Stimulated activated CD4-positive, alpha-beta T cell treated with anti-CD3 and anti-CD28 coated beads, Interleukin-4, amount 100 ng/mL, for 48 hours (primary cell): ENCODE measurements around the gene INSL3.
"Not testable (repeated sequence)": the region's sequence is repeated elsewhere in the genome, so short reads cannot be mapped to it uniquely, and the experiment has no call there.

Experiments
- DNase-seq, 2 donors: peaks; one replicate each; pipeline ENCODE4 v3.0.0-alpha.2; 2020; ENCODE audit warnings: low read depth in 2 of 2

The INSL3 gene

DNA sequence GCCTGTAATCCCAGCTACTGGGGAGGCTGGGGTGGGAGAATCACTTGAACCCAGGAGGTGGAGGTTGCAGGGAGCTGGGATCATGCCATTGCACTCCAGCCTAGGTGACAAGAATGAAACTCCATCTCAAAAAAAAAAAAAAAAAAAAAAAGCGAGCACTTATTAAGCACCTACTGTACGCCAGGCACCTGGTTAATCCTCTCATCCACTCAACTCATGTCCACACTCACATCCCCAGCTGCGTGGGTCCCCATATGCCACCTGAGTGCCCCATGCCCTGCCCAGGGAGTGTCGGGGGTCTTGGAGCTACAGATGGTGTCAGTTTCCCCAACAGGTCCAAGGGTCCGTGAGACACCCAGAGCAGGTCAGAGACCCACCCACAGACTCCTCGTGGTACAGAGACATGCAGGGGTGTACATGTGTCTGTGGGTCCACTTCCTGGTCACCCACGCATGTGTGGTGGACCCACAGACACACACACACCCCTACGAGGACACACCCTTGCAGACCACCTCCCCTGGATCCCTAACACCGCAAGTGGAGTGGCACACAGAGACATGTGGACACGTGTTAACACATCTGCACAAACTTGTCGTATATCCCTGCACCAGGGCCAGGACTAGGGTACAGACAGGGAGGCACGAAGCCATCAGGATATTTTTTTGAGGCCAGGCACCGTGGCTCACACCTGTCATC is 3.5 kb downstream of the INSL3 start:
- no peak for DNase-seq

DNA sequence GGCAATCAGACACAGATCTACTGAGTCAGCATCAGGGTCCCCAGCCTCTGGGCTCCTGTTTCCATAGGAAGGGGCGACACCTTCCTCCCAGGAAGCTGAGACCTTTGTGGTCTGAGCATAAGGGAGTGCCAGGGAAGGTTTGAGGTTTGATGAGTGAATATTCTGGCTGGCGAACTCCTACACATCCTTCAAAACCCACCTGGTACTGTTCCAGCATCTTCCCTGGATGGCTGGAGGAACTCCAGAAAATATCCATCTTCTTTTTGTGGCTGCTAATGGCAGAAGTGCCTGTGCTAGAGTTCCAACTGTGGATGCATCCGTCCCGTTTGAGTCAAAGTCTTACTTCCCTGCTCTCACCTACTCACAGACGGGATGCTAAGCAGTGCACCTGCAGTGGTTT is 9.2 kb downstream of the INSL3 start:
- DNase-seq = no peak

DNA sequence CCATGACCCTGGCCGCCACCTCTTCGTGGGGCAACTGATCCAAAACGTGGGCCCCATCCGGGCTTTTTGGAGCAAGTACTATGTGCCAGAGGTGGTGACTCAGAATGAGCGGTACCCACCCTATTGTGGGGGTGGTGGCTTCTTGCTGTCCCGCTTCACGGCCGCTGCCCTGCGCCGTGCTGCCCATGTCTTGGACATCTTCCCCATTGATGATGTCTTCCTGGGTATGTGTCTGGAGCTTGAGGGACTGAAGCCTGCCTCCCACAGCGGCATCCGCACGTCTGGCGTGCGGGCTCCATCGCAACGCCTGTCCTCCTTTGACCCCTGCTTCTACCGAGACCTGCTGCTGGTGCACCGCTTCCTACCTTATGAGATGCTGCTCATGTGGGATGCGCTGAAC is 9.6 kb downstream of the INSL3 start:
- no peak for DNase-seq

DNA sequence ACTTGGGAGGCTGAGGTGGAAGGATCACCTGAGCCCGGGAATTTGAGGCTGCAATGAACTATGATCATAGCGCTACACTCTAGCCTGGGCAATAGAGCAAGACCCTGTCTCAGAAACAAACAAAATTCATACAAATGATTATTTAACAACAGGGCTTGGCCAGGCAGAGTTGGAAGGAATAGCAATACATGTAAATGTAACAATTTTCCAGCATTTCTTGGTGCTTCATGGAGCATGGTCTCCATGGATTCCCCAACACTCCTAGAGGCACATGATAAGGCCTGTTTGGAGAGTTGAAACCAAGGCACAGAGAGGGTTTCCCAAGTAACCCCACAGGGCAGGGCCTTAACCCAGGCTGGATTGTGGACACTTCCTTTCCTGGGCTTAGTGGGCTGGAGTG is 10.2 kb downstream of the INSL3 start:
- DNase-seq = no peak

DNA sequence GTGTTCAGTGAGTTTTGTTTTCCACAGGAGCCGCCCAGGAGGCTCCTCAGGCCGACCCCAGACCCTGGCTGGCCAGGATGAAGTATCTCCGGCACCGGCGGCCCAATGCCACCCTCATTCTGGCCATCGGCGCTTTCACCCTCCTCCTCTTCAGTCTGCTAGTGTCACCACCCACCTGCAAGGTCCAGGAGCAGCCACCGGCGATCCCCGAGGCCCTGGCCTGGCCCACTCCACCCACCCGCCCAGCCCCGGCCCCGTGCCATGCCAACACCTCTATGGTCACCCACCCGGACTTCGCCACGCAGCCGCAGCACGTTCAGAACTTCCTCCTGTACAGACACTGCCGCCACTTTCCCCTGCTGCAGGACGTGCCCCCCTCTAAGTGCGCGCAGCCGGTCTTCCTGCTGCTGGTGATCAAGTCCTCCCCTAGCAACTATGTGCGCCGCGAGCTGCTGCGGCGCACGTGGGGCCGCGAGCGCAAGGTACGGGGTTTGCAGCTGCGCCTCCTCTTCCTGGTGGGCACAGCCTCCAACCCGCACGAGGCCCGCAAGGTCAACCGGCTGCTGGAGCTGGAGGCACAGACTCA is 13.5 kb downstream of the INSL3 start:
- DNase-seq = no peak

DNA sequence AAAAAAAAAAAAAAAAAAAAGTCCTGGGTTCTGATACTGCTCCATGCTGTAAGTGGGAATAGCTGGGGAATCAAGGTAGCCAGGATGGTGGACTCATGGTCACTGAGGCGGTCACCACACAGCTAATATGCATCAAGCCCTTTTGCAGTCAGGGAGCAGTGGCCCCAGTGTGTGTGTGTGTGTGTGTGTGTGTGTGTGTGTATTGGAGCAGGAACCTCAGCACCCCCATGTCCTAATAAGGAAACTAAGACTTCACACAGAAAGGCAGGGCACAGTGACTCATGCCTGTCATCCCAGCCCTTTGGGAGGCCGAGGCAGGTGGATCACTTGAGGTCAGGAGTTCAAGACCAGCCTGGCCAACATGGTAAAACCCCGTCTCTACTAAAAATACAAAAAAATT is 14.4 kb downstream of the INSL3 start:
- DNase-seq = no peak

DNA sequence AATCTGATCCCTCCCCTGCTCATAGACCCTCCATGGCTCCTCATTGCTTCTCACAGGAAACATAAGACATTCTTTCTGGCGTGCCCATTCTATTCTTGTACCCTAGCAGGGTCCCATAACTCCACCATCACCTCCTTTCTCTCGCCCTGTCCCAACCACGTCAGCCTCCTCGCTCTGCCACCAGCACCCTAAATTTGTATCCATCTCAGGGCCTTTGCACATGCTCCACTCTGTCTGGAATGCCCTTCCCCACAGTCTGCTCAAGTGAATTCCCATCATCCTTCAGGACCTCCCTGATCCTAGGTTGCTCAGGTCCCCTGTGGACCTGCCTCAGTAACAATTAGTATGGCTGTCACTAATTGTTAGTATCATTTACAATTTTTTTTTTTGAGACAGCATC is 15.9 kb downstream of the INSL3 start:
- no peak for DNase-seq

DNA sequence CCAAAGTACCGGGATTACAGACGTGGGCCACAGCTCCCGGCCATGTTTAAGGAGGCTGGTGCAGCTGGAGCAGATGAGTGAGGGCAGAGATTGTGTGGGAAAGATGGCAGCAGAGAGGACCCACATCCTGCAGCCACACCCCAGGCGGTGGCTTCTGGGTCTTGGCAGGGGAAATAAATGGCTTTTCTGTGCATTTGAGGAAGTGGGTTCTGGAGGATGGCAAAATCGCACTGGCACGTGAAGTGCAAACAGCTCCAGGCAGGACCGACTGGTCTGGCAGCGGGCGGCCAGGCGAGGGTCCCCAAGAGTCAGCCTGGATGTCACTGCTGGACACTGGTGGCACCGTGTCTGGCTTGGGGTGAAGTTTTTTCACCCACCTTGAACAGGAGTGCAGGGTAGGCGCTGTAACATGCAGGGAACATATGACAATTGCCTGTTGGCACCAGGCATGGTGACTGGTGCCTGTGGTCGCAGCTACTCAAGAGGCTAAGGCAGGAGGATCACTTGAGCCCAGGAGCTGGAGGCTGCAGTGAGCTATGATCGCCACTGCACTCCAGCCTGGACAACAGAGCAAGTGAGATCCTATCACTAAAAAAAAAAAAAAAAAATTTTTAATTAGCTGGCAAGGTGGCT is 17.9 kb downstream of the INSL3 start:
- DNase-seq = no peak

DNA sequence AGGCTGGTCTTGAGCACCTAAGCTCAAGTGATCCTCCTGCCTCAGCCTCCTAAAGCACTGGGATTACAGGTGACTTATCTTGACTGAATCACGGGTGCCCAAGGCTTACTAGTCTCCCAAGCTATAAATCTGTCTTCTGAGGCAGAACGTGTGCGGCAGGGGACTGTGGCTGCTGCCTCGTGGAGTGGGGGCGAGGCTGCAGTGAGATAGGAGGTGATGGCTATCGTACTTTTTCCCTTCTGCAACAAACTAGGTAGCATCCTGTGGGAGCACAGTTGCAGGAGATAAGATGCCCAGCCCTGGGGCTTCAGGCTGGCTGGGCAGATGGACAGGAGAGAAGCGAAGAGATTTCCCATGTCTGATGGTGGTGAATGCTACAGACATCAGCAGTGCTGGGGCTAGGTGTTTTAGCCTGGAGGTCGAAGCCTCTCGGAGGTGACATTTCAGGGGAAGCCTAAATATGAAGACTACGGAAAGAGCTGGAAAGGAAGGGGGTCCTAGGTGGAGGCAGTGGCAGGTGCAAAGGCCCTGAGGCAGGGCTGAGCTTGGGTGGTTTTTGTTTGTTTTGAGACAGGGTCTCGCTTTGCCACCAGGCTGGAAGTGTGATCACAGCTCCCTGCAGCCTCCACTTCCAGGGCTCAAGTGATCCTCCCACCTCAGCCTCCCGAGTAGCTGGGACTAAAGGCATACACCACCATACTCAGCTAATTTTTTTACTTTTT is 19.0 kb downstream of the INSL3 start:
- no peak for DNase-seq

DNA sequence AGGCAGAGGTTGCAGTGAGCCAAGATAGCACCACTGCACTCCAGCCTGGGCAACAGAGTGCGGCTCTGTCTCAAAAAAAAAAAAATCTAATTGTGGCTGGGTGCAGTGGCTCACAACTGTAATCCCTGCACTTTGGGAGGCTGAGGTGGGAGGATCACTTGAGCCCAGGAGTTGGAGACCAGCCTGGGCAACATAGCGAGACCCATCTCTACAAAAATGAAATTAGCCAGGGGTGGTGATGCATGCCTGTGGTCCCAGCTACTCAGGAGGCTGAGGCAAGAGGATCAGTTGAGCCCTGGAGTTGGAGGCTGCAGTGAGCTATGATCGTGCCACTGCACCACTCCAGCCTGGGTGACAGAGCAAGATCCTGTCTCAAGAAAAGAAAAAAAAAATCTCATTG is 22.7 kb downstream of the INSL3 start:
- DNase-seq = not testable (repeated sequence)

DNA sequence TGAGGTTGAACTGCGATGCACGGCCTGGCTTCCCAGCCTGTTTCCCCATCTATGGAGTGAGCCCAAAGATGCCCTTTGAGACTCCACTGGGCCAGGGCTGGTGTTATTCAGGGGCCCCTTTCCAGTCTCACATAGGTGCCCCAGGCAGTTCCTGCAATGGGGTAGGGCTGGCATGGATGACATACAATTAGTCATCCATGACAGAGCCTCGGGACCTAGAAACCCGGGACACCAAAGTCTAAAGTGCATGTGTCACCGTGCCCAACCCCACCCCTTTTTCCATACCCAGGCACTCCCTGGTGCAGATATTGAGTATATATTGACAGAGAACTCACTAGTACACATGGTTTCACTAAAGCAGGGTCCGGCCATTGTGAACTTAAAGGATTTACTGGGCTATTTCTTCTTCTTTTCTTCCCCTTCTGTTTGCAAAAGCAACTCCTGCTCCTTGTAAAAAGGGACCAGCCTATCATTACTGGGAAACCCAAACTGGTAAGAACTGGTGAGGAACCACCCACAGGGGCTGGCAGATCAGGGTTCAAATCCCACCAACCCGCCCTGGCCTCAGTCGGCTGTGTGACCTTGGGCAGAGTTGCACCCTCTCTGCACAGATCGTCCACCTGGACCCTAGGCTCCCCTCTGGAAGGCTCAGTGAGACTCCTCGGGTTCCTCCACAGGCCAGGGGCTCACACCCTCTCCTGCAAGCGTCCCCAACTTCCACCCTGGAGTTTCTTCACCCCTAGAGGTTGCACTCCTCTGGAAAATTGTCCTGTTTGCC is 23.7 kb downstream of the INSL3 start:
- peak; percentile 41 to 60 for DNase-seq

DNA sequence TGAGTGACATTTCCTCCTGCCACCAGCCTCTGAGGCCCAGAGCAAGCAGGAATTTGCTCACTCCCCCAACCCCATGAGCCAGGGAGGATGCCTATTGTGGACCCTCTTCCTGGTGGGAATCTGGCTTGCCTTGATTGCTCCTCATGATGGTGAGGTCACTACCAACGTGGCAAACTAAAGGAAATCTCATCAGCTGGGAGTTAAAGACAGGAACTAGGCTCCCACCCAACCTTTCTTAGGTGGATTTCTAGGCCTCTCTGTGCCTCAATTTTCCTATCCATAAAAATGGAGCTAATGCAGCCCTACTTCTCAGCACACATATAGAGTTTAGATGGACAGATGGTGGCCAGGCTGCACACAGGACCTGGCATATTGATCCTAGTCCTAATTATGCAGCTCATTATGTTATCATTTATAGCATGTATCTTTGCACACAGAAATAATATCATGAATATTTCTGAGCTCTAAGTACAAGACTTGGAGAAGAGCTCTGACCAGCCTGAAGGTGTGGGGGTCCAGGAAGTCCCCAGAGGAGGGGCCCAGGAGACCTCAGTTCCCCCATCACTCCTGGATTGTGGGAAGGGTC is 24.4 kb downstream of the INSL3 start:
- DNase-seq = no peak

DNA sequence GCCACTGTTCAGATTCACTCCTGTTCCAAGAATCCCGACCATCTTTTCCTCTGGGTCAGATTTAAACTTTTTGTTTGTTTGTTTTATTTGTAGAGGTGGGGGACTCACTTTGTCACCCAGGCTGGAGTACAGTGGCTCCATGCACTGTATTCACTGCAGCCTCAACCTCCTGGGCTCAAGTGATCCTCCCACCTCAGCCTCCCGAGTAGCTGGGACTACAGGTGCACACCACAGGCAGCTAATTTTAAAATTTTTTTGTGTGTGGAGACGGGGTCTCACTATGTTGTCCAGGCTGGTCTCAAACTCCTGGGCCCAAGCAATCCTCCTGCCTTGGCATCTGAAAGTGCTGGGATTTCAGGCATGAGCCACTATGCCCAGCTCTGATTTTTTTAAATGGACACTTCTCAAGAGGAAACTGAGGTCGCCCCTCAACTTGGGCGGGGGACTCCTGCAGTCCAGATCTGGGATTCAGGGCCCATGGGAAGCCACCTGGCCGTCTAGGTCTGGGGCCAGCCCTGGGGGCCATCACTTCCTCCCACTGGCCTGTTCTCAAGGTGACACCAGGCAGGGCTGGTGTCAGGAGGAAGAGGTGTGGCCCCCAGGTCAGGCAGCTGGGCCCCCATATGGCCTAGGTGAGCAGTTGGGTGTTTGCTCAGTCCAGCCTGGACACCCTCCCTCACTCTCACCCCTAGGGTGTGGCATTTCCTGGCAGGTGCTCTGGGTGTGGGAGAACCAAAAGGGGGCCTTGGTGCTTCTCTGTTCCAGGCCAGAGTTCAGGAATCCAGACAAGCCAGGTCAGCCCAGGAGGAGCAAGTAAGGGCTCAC is 25.1 kb downstream of the INSL3 start:
- no peak for DNase-seq

DNA sequence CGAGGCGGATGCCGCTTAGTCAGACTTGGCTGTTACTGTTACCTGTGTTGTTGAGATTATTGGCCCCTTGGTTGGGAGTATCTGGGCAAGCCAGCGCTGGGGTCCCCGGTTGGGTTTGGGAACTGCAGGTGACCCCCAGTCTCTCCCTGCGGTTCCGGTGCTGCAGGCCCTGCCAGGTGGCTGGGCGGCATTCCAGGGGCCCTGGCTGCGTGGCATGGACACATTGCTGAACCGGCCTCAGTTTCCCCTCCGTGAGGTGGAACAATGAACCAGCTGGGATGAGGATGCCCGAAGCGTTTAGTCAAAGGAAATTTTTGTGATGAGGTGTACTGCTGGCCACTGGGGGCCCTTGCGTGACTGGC is 25.8 kb downstream of the INSL3 start:
- no peak for DNase-seq

DNA sequence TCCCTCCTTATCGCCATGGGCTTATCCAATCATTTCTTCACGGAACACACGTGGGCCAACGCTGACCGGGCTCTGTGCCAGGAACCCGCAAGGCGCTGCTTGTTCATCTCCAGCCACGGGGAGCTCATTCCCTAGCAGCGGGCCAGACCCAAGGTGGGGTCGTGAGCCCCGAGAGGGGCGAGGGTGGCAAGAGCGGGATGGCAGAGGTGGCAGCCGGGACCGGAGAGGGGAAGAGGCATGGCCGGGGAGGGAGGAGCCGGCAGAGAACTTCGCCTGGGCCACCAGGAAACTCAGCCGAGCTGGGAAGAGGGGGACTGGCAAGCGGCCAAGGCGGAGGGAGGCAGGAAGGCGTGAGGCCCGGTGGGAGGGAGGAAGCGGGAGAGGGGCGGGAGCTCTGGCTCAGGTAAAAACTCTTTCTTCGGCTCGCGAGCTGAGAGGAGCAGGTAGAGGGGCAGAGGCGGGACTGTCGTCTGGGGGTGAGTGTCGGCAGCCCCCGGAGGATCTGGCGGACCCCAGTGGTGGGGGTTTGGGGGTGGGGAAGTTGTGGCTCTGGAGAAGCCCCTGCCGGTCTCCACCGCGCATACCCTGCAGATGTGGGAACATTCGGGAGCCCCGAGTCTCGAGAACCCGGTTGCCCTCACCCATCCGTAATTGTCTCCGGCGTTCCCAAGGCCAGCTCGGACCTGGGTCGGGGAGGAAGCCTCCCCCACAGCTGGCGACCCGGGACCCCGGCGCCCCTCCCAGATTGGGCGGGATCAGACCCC is 26.4 kb downstream of the INSL3 start, which contains the start of gene B3GNT3:
Gene B3GNT3, plus strand, starts transcription at position 408 of the 764 bp plus-strand sequence. CDS start 12,670 bp downstream, outside the sequence.
- DNase-seq = no peak

DNA sequence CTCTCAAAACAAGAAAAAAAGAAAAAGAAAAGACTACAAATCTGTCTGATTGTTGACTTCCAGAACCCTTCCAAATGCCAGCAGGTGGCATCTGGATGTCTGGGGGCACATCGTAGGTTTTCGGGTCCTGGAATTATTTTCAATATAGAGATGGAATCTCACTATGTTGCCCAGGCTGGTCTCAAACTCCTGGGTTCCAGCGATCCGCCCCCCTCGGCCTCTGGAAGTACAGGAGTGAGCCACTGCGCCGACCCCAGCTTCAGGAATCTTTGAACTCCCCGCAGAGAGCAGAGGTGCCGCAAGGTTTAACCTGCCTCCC is 26.9 kb downstream of the INSL3 start:
- no peak for DNase-seq

DNA sequence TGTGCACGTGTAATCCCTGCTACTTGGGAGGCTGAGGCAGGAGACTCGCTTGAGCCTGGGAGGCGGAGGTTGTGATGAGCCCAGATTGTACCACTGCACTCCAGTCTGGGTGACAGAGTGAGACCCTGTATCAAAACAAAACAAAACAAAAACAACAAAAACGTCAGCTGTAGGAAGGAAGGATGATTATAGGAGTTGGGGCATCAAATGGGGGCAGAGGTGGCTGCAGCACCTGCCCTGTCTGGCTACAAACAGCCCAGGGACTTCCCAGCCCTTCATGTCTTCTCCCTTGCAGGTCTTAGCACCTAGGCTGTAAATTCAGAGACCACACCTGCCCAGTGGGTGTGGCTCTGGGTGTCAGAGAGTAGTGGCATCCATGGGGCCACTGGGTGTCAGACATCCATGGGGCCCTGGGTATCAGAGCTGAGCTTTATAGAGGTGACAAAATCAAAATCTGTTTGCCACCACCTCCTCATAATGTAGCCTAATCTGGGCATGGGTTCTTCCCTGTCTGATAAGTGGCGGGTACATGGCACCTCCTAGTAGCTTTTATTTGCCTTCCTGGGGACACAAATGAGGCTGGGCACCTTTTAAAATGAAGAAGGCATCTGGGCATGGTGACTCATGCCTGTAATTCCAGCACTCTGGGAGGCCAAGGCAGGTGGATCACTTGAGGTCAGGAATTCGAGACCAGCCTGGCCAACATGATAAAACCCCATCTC is 31.1 kb downstream of the INSL3 start:
- no peak for DNase-seq

DNA sequence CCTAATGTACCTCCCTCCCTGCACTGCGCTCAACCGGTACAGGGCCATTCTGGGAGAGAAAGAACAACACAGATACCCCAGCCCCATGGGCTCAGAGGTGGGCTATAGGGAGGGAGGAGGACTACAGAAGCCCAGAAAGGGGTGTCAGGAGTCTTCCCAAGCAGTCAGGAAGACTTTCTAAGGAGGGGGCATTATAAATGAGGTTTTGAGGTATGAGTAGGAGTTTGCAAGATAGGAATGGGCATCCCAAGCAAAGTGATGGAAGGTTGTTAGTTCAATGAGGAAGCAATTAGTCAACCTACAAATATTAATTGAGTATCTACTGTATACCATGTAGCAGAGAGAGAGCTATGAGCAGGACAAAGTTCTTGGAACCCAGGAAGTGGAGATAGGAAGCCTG is 32.7 kb downstream of the INSL3 start:
- no peak for DNase-seq

DNA sequence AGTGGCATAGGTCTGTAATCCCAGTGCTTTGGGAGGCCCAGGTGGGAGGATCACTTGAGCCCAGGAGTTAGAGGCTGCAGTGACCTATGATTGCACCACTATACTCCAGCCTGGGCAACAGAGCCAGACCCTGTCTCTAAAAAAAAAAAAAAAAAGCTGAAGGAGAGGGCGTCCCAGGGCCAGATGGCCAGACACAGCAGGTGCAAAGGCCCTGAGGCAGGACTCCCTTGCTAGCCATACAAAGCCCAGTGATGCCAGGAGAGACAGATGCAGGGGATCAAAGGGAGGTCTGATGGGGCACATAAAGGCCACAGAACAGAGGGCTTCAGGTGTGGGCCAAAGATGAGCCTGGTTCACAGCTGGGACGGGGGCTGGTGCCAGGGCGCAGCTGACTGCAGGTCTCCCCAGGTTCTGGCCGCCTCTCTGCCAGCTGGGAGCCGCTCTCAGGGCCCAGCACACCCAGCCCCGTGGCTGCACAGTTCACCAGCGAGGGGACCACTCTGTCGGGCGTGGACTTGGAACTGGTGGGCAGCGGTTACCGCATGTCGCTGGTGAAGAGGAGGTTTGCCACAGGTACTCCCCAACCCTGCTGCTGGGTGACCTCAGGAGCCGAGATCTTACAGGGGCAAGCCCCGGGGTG is 33.9 kb downstream of the INSL3 start:
- DNase-seq = no peak
